GM18505 (cell line): ENCODE results near the gene SCGN.

Experiments
- ATAC-seq: cut with Tn5 transposase; IDR thresholded peaks from one replicate; pipeline ENCODE4 v1.9.1; 2021; ENCODE audit not compliant: unreplicated experiment
- POLR2A ChIP-seq: IDR thresholded peaks from 4 replicates; pipeline ENCODE4 v1.6.1; 2011; ENCODE audit warnings: borderline replicate concordance; ENCODE audit not compliant: insufficient read depth, insufficient read length; ENCODE audit errors: extremely low read depth

Gene SCGN

DNA sequence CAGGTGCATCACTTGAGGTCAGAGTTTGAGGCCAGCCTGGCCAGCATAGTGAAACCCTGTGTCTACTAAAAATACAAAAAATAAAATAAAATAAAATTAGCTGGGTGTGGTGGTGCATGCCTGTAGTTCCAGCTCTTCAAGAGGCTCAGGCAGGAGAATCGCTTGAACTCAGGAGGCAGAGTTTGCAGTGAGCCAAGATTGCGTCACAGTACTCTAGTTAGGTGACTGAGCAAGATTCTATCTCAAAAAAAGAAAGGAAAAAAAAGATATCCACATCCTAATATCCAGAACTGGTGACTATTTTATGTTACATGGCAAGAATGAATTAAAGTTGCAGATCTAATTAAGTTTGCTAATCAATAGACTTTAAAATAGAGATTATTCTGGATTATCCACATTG is 32.5 kb downstream of the SCGN start:
- TF ChIP-seq POLR2A: no peak

DNA sequence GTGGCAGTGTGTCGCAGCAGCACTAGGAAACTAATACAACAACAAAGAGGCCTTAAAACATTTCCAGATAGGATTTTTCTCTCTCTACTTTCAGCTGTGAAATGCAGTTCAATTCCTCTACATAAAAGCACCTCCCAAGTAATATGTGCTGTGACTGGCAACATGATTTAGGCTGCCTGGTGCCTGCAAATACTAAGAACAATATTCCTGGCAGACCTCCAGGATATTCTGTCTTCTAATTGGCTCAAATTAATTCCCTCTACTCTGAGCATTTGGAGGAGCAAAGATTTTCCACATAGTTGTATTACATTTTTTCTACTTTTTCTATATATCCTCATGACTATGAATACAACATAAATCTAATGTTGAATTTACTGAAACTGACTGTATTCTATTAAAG is 33.2 kb downstream of the SCGN start:
- TF ChIP-seq POLR2A: no peak
- no peak for ATAC-seq

More for the DNA sequence above, 32.5 kb downstream of the SCGN start:
- ATAC-seq: no peak

DNA sequence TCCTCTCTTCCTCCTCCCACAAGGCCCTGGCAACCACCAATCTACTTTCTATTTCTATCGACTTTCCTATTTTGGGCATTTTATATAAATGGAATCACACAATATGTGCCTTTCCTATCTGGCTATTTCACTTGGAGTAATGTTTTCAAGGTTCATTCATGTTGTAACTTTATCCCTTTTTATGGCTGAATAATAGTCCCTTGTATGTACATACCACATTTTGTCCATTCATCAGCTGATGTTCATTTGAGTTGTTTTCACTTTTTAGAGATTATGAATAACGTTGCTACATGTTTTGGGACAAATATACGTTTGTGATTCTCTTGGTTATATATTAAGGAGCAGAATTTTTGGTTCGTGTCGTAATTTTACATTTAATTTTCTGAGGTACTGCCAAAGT is 33.9 kb downstream of the SCGN start:
- no peak for ATAC-seq
- no peak for TF ChIP-seq POLR2A

DNA sequence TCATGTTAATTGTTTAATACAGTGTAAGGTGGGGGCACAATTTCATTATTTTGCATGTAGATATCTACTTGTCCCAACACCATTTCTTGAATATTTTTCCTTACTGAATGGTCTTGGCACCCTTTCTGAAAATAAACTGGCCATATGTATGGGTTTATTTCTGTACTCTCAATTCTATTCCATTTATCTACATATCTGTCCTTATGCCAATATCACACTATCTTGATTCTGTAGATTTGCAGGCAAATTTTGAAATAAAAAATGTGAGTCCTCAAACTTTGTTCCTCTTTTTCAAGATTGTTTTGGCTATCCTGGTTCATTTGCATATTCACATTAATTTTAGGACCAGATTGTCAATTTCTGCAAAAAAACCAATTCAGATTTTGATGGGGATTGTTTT is 34.8 kb downstream of the SCGN start:
- no peak for ATAC-seq
- TF ChIP-seq POLR2A: no peak

DNA sequence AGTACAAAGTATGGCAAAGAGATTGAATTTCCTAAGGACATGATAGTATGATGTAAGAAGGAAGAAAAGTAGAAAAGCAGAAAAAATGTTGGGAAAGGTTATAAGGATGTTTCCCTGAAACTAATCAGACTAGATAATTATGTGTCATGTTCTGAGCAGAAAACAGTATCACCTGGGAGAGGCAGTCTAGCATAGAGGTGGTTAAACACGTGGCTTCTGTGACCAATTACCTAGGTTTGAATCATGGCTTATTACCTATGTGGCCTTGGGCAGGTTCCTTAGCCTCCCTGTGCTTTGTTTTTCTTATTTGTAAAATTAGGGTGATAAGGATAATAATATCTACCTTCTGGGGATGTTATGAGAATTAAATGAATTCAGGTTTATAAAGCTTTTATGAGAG is 38.0 kb downstream of the SCGN start:
- ATAC-seq: no peak
- no peak for TF ChIP-seq POLR2A

DNA sequence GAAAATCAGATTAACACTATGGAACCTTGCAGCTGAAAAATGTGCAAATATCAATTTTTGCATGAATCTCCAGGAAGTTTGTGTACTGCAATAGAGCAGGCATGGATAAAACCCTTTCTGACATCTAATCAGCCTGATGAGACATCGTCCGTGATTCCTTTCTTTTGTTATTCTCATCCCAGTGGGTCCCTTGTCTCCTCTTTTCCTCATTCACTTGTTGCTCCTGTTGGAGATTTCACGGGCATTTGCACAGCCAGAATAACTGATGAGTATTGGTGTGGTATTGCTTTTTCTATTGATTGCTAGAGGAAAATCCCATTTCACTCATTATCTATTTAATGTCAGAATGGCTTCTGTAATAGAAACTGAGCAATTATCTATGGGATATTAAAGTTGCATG is 39.9 kb downstream of the SCGN start:
- TF ChIP-seq POLR2A: no peak
- ATAC-seq: no peak

DNA sequence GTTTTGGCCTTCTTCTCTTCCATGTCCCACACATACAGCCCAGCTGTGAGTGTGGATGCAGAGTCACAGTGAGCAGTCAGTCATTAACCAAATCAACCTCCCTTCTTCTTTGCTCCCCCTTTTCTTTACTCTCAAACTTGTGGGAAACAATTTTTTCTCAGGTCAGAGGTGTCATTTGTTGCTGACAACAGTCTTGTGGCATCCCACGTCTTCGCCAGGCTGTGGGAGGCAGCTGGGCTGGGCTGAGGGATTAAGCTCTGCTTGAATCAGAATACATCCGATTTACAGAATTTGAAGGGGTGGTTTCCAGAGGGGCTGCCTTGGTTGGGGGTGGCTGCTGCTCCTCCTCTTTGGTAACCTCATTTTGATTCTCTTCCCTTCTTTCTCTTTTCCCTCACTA is 40.5 kb downstream of the SCGN start:
- ATAC-seq: no peak
- no peak for TF ChIP-seq POLR2A

DNA sequence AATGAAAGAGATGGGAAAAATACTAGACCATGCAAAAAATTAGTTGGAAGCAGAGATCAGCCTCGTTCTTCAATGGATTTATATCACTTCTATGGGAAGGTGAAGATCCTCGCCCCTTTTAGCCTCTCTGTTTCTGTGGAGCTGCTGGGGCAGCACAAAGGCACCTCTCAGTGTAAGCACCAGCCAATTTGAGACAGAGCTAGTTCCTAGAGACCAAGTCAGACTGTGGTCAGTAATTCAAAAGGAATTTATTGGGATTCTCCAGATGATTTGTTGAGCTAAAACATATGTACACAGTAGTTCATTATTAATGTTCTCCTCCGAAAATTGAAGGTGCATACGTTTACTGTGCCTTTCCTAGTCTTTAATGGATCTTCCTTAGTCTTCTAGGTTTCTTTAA is 42.4 kb downstream of the SCGN start:
- TF ChIP-seq POLR2A: no peak
- no peak for ATAC-seq

DNA sequence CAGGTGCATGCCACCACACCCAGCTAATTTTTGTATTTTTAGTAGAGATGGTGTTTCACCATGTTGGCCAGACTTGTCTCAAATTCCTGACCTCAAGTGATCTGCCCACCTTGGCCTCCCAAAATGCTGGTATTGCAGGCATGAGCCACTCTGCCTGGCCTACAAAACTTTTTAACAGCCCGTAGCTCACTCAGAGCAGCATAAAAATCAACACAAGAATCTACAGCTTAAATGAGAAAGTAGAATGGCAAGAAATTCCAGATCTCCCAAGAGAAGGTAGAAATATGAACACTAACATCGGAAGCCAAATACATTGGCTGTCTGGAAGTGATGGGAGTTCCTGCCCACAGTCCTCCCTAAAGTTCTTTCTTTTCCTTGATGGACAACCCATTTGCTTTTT is 43.7 kb downstream of the SCGN start:
- no peak for ATAC-seq
- no peak for TF ChIP-seq POLR2A

DNA sequence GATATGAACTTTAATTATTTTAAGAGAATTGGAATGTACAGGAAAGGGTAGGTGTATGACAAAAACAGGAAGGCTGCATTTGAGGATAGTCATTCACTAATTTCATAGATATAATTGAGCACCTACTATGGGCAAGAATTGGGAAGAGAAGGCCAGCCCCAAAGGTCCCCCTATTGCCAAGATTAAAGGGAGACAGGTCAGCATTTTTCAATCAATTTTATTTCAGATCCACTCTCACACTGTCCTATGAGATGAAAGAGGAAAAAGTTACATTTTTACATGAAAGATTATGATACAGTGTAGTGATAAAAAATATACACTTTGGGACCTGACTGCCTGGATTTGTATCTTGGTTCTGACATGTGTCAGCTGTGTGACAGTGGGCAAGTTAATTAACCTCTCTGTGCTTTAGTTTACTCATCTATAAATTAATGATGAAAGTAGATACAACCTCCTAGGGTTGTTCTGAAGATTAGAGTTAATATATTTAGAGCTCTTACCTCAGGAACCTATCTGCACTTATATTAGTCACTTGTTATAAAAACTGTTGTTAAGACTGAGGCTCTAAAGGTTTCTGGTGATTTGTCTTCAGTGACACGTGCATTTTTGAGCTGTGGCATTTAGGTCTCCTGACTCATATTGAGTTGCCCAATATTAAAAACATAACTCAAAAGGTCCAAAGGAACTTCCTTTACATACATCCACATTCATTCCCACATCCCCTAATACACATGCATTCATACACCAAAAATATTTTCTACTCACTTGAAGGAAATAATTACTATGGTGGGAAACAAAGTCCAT is 45.7 kb downstream of the SCGN start:
- TF ChIP-seq POLR2A: no peak

DNA sequence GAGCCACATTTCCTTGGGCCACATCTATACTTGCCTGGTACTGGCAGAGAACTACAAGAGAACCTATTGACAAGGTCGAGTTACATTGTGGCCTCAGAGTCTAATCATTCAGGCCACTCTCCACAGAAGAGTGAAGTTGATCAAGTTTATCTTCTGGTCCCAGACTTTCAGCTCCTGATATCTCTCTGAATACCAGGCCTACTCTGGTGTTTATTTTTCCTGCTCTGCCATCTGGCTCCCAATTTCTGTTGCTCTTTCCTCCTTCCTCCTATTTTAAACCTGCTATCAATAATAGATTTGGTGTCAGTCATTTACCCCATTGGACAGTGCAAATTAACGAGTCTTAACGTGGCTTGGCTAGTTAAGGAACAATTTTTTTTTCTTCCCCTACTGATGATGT is 46.6 kb downstream of the SCGN start:
- no peak for TF ChIP-seq POLR2A
- no peak for ATAC-seq

More for the DNA sequence above, 45.7 kb downstream of the SCGN start:
- no peak for ATAC-seq

DNA sequence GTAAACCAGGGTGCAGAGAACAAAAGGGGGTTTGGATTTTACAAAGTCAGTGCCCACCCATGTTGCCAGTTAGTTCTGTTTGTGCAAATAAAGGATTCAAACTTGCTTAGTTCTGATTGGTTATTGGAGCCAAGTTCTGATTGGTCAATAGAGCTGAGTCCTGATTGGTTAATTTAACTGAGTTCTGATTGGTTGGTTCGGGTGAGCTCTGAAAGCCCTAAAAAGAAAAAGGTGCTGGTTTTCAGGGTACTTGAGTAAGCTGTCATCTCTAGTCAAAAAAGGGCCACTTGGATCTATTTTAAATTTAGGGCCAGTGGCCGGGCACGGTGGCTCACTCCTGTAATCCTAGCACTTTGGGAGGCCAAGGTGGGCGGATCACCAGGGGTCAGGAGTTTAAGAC is 47.6 kb downstream of the SCGN start:
- no peak for ATAC-seq
- TF ChIP-seq POLR2A: no peak

DNA sequence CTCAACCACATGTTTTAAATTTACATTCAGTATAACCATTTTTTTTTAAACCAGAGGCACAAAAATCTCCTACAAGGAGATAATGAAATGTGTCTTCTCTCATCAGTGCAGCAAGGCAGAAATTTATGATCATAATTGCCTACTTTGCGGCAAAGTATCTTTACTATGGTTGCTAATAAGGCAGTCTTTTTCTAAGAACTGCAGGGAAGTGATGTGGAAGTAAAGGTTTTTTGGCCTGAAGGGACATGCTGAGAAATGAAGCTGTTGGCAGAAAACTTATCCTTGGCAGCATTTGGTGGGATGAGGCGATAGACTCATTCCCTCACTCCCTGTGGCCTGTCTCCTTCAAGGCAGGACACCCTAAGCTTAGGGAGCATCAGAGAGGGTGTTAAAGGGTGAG is 48.7 kb downstream of the SCGN start:
- no peak for ATAC-seq

DNA sequence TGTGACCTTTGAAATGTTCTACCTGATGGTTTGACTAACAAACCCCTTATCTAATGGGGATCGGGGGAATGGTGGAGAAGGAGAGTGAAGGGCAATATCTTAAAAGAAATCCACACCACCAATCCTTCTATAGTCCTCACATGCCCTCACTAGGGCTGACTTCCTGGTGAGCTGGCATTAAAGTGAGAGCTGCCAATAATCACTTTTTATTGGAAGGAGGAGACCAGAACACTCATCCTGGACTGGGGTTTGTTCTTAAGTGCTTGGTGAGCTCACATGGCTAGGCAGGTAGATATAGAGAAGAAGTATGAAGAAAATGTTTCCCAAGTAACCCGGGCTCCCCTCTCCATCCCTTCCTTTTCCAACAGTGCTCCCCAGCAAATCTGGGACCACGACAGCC is 49.8 kb downstream of the SCGN start:
- ATAC-seq: no peak

More for the DNA sequence above, 48.7 kb downstream of the SCGN start:
- no peak for TF ChIP-seq POLR2A

More for the DNA sequence above, 49.8 kb downstream of the SCGN start:
- TF ChIP-seq POLR2A: no peak
